Measurements from ENCODE around the gene KISS1R. TPM values are rescaled to one million over a fixed set of nuclear protein-coding genes. Genes with fewer than 3 reads are reported as not detected.

Gene KISS1R
- total RNA-seq, 1 donor from 2014 or later, result not detected

GRCh38 chr19:899336-900042 lies 17.6 kb upstream of the KISS1R start:
- no peak for DNase-seq (ENCODE audit: low spot score)

GRCh38 chr19:900043-900301 lies 17.2 kb upstream of the KISS1R start:
- no peak for DNase-seq (ENCODE audit: low spot score)

GRCh38 chr19:900302-901111 lies 16.6 kb upstream of the KISS1R start:
- DNase-seq (ENCODE audit: low spot score), result no peak

GRCh38 chr19:901216-902092 lies 15.7 kb upstream of the KISS1R start:
- no peak for DNase-seq (ENCODE audit: low spot score)

- no peak for DNase-seq (ENCODE audit: low spot score)
Measured at GRCh38 chr19:902093-902370, 15.1 kb upstream of the KISS1R start.

GRCh38 chr19:902446-903226 lies 14.5 kb upstream of the KISS1R start:
- no peak for DNase-seq (ENCODE audit: low spot score)

- no peak for DNase-seq (ENCODE audit: low spot score)
Measured at GRCh38 chr19:903266-903797, 13.8 kb upstream of the KISS1R start.

- DNase-seq (ENCODE audit: low spot score), result no peak
Measured at GRCh38 chr19:904545-904944, 12.6 kb upstream of the KISS1R start.

- DNase-seq (ENCODE audit: low spot score), result no peak
Measured at GRCh38 chr19:906480-906879, 10.7 kb upstream of the KISS1R start.

GRCh38 chr19:907183-907853 lies 9.8 kb upstream of the KISS1R start:
- no peak for DNase-seq (ENCODE audit: low spot score)

- no peak for DNase-seq (ENCODE audit: low spot score)
Measured at GRCh38 chr19:911197-912033, 5.7 kb upstream of the KISS1R start.

- no peak for DNase-seq (ENCODE audit: low spot score)
Measured at GRCh38 chr19:912181-913079, 4.7 kb upstream of the KISS1R start.

GRCh38 chr19:913080-913748 lies 3.9 kb upstream of the KISS1R start, which contains the start of gene R3HDM4:
TSS of gene R3HDM4 (minus strand) at chr19:913219. CDS start at chr19:913157, 62 bp downstream.
- DNase-seq (ENCODE audit: low spot score), result peak; percentile 85

GRCh38 chr19:916645-917322 lies 349 bp upstream of the KISS1R start:
- DNase-seq (ENCODE audit: low spot score), result no peak

- no peak for DNase-seq (ENCODE audit: low spot score)
Measured at GRCh38 chr19:918152-918437, 962 bp downstream of the KISS1R start.

- no peak for DNase-seq (ENCODE audit: low spot score)
Measured at GRCh38 chr19:918481-919198, 1.5 kb downstream of the KISS1R start.
